Skeletal muscle tissue (tissue), 4 donors: Measurements from ENCODE around the gene MYCN. TPM values are rescaled to one million over a fixed set of nuclear protein-coding genes. Genes with fewer than 3 reads are reported as not detected.
"Not testable (repeated sequence)": the region's sequence is repeated elsewhere in the genome, so short reads cannot be mapped to it uniquely, and the experiment has no call there.

ENCODE experiments used
- H3K27ac ChIP-seq: one replicate; pipeline ENCODE4 v1.7.0; 2013; ENCODE audit warnings: mild to moderate bottlenecking, low read depth, low read length, inconsistent platforms
- H3K27me3 ChIP-seq, 3 donors: one replicate each; pipeline ENCODE4 v1.7.0; 2013; ENCODE audit warnings: low read length in 3 of 3; ENCODE audit not compliant: control insufficient read depth in 3 of 3, insufficient read depth in 3 of 3
- H3K36me3 ChIP-seq, 3 donors: one replicate each; pipeline ENCODE4 v1.7.0; 2013; ENCODE audit warnings: low read length in 3 of 3; ENCODE audit not compliant: control insufficient read depth in 3 of 3, insufficient read depth in 3 of 3
- H3K4me1 ChIP-seq, 3 donors: one replicate each; pipeline ENCODE4 v1.7.0; 2013; ENCODE audit warnings: low read length in 3 of 3, mild to moderate bottlenecking in 3 of 3; ENCODE audit not compliant: control insufficient read depth in 3 of 3, insufficient read depth in 3 of 3
- H3K4me3 ChIP-seq, 3 donors: one replicate each; pipeline ENCODE4 v1.7.0; 2013; ENCODE audit warnings: low read length in 3 of 3
- H3K9ac ChIP-seq, 3 donors: one replicate each; pipeline ENCODE4 v1.7.0; 2013; ENCODE audit warnings: low read length in 3 of 3, mild to moderate bottlenecking in 3 of 3, moderate library complexity in 2 of 3, low read depth in 1 of 3
- H3K9me3 ChIP-seq, 3 donors: one replicate each; pipeline ENCODE4 v1.7.0; 2013; ENCODE audit warnings: low read length in 3 of 3; ENCODE audit not compliant: control insufficient read depth in 3 of 3
- total RNA-seq: library from RNA; depleted of rRNA; stranded (reverse); fragments of >200 nt; gene quantifications from one replicate; pipeline ENCODE4 v1.2.3, GENCODE V29; 2014
- donor health status: Osteomylitis.

The MYCN gene
- total RNA-seq, 1 donor from 2014 or later: 7.3 TPM

GRCh38 chr2:15916336-15916735, 24.0 kb upstream of the MYCN start:
- Histone ChIP-seq H3K9ac (no peak overlapping the region), H3K27me3 (no peaks in the 10 kb centered on the region), H3K9me3 (no peaks in the 10 kb centered on the region), H3K36me3 (no peaks in the 10 kb centered on the region), H3K27ac (no peak overlapping the region), H3K4me1 (peaks cover 32 to 47% (median 42%) of the 10 kb centered on the region in 3 donors), H3K4me3 (no peak overlapping the region)

- no peak overlapping the region for H3K4me3 ChIP-seq
- no peaks in the 10 kb centered on the region for H3K27me3 ChIP-seq
- H3K36me3 ChIP-seq: no peaks in the 10 kb centered on the region
- peaks cover 21 to 34% (median 32%) of the 10 kb centered on the region in 3 donors for H3K4me1 ChIP-seq
- H3K9me3 ChIP-seq: no peaks in the 10 kb centered on the region
- no peak overlapping the region for H3K27ac ChIP-seq
- H3K9ac ChIP-seq: no peak overlapping the region
These were observed 21.5 kb upstream of the MYCN start for GRCh38 chr2:15918761-15919356.

- no peaks in the 10 kb centered on the region for H3K36me3 ChIP-seq
- peaks cover 15 to 29% (median 24%) of the 10 kb centered on the region in 3 donors for H3K4me1 ChIP-seq
- H3K9me3 ChIP-seq: no peaks in the 10 kb centered on the region
- H3K9ac ChIP-seq: no peak overlapping the region
- H3K4me3 ChIP-seq: no peak overlapping the region
- no peaks in the 10 kb centered on the region for H3K27me3 ChIP-seq
- no peak overlapping the region for H3K27ac ChIP-seq
These were observed 20.5 kb upstream of the MYCN start for GRCh38 chr2:15919716-15920434.

GRCh38 chr2:15920696-15921095, 19.7 kb upstream of the MYCN start:
- no peak overlapping the region for H3K4me3 ChIP-seq
- H3K9ac ChIP-seq: no peak overlapping the region
- H3K36me3 ChIP-seq: no peaks in the 10 kb centered on the region
- no peaks in the 10 kb centered on the region for H3K27me3 ChIP-seq
- H3K27ac ChIP-seq: no peak overlapping the region
- no peaks in the 10 kb centered on the region for H3K9me3 ChIP-seq
- peaks cover 9 to 28% (median 21%) of the 10 kb centered on the region in 3 donors for H3K4me1 ChIP-seq

- Histone ChIP-seq H3K4me1 (peaks cover 0 to 11% (median 5%) of the 10 kb centered on the region in 3 donors), H3K9me3 (no peaks in the 10 kb centered on the region), H3K27me3 (no peaks in the 10 kb centered on the region), H3K4me3 (no peak overlapping the region), H3K9ac (no peak overlapping the region), H3K36me3 (no peaks in the 10 kb centered on the region), H3K27ac (no peak overlapping the region)
These were observed 16.8 kb upstream of the MYCN start for GRCh38 chr2:15923597-15923996.

- Histone ChIP-seq H3K27me3 (no peaks in the 10 kb centered on the region), H3K4me3 (no peak overlapping the region), H3K27ac (no peak overlapping the region), H3K36me3 (no peaks in the 10 kb centered on the region), H3K9ac (no peak overlapping the region), H3K4me1 (peaks cover 0 to 2% (median 0%) of the 10 kb centered on the region in 3 donors), H3K9me3 (no peaks in the 10 kb centered on the region)
These were observed 14.5 kb upstream of the MYCN start for GRCh38 chr2:15925819-15926218.

- Histone ChIP-seq H3K9me3 (no peaks in the 10 kb centered on the region), H3K27ac (no peak overlapping the region), H3K27me3 (no peaks in the 10 kb centered on the region), H3K36me3 (no peaks in the 10 kb centered on the region), H3K4me1 (peaks cover 0 to 2% (median 0%) of the 10 kb centered on the region in 3 donors), H3K9ac (no peak overlapping the region), H3K4me3 (no peak overlapping the region)
These were observed 14.1 kb upstream of the MYCN start for GRCh38 chr2:15926252-15926651.

GRCh38 chr2:15927551-15928218, 12.7 kb upstream of the MYCN start:
- no peaks in the 10 kb centered on the region for H3K36me3 ChIP-seq
- no peak overlapping the region for H3K27ac ChIP-seq
- no peak overlapping the region for H3K4me3 ChIP-seq
- peaks cover 0 to 2% (median 0%) of the 10 kb centered on the region in 3 donors for H3K4me1 ChIP-seq
- H3K9ac ChIP-seq: no peak overlapping the region
- no peaks in the 10 kb centered on the region for H3K9me3 ChIP-seq
- no peaks in the 10 kb centered on the region for H3K27me3 ChIP-seq

- H3K36me3 ChIP-seq, H3K27ac ChIP-seq, H3K4me3 ChIP-seq, H3K9ac ChIP-seq, H3K4me1 ChIP-seq, H3K27me3 ChIP-seq, H3K9me3 ChIP-seq: not testable (repeated sequence)
These were observed 11.3 kb upstream of the MYCN start for GRCh38 chr2:15929008-15929407.

GRCh38 chr2:15929861-15930260, 10.5 kb upstream of the MYCN start:
- no peak overlapping the region for H3K27ac ChIP-seq
- no peak overlapping the region for H3K9ac ChIP-seq
- no peaks in the 10 kb centered on the region for H3K9me3 ChIP-seq
- peaks cover 0 to 2% (median 0%) of the 10 kb centered on the region in 3 donors for H3K4me1 ChIP-seq
- no peaks in the 10 kb centered on the region for H3K36me3 ChIP-seq
- no peaks in the 10 kb centered on the region for H3K27me3 ChIP-seq
- no peak overlapping the region for H3K4me3 ChIP-seq
